OCI-LY3 (cell line): Measurements from ENCODE around the gene ZNF775.

Experiments
- CTCF ChIP-seq: fragments of 200-600, 300-600 bp; sonication (generic); IDR thresholded peaks from 2 replicates; pipeline ENCODE4 v1.5.1; 2014; ENCODE audit warnings: antibody characterized with exemption, low read length, low read depth
- EZH2phosphoT487 ChIP-seq: fragments of 200-600 bp; shearing (Covaris generic); IDR thresholded peaks from 2 replicates; pipeline ENCODE4 v1.6.1; 2018; ENCODE audit warnings: antibody characterized with exemption, mixed run types, low read depth

- no peak for TF ChIP-seq CTCF
- no peak for TF ChIP-seq EZH2phosphoT487
Measured at GRCh38 chr7:150337179-150337578, 42.0 kb upstream of the ZNF775 start.
